ENCODE results near the gene MZT2B. TPM values are rescaled to one million over a fixed set of nuclear protein-coding genes. Genes with fewer than 3 reads are reported as not detected.
"Not testable (repeated sequence)": the region's sequence is repeated elsewhere in the genome, so short reads cannot be mapped to it uniquely, and the experiment has no call there.

Gene MZT2B
- total RNA-seq, 1 experiment from 2014 or later, result 268 TPM

- not testable (repeated sequence) for H3K4me3 ChIP-seq (ENCODE audit: insufficient read depth, low read depth, low read length); H3K27me3 ChIP-seq (ENCODE audit: control insufficient read depth, insufficient read depth, low read length); H3K36me3 ChIP-seq (replicated peaks; ENCODE audit: control insufficient read depth, insufficient read depth, low read length); DNase-seq
These were observed 24.1 kb upstream of the MZT2B start for GRCh38 chr2:130157825-130158514.

- Histone ChIP-seq H3K36me3 (replicated peaks; ENCODE audit: control insufficient read depth, insufficient read depth, low read length) (peaks cover 6% of the 10 kb centered on the region), H3K27me3 (ENCODE audit: control insufficient read depth, insufficient read depth, low read length) (no peaks in the 10 kb centered on the region), H3K4me3 (ENCODE audit: insufficient read depth, low read depth, low read length) (no peak overlapping the region)
- DNase-seq, result no peak
These were observed 23.4 kb upstream of the MZT2B start for GRCh38 chr2:130158631-130159030.

- H3K36me3 ChIP-seq (replicated peaks; ENCODE audit: control insufficient read depth, insufficient read depth, low read length), result peaks cover 11% of the 10 kb centered on the region
- H3K4me3 ChIP-seq (ENCODE audit: insufficient read depth, low read depth, low read length); DNase-seq; H3K27me3 ChIP-seq (ENCODE audit: control insufficient read depth, insufficient read depth, low read length): not testable (repeated sequence)
These were observed 22.7 kb upstream of the MZT2B start for GRCh38 chr2:130159376-130159775.

DNA sequence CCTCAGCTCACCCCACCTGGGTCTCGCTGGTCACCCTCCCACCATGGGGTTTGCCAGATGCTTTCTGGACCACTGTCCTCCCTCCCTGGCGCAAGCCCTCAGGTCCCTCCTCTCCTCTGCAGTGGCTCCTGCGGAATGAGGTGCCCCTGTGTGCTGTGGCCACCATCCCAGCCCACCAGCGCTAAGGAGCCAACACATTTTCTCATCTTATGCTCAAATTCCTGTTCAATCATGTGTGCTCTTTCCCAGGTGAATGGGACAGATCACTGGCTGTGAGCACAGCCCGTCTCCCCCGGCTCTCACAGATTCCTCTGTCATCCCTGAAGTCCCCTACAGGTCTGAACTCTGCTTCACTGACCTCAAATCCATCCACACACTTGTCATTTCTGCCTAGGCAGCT, 21.9 kb upstream of the MZT2B start:
- peak; percentile 11 for DNase-seq

GRCh38 chr2:130160838-130161705, 21.0 kb upstream of the MZT2B start:
- not testable (repeated sequence) for H3K4me3 ChIP-seq (ENCODE audit: insufficient read depth, low read depth, low read length); H3K36me3 ChIP-seq (replicated peaks; ENCODE audit: control insufficient read depth, insufficient read depth, low read length); H3K27me3 ChIP-seq (ENCODE audit: control insufficient read depth, insufficient read depth, low read length)
- peak; percentile 52 for DNase-seq

More for the DNA sequence above, 21.9 kb upstream of the MZT2B start:
- Histone ChIP-seq H3K4me3 (ENCODE audit: insufficient read depth, low read depth, low read length) (no peak overlapping the region), H3K27me3 (ENCODE audit: control insufficient read depth, insufficient read depth, low read length) (no peaks in the 10 kb centered on the region), H3K36me3 (replicated peaks; ENCODE audit: control insufficient read depth, insufficient read depth, low read length) (peaks cover 9% of the 10 kb centered on the region)

- DNase-seq, result peak; percentile 8
- not testable (repeated sequence) for H3K27me3 ChIP-seq (ENCODE audit: control insufficient read depth, insufficient read depth, low read length); H3K4me3 ChIP-seq (ENCODE audit: insufficient read depth, low read depth, low read length)
- H3K36me3 ChIP-seq (replicated peaks; ENCODE audit: control insufficient read depth, insufficient read depth, low read length), result peaks cover 14% of the 10 kb centered on the region
These were observed 19.6 kb upstream of the MZT2B start for GRCh38 chr2:130162486-130162885.

DNA sequence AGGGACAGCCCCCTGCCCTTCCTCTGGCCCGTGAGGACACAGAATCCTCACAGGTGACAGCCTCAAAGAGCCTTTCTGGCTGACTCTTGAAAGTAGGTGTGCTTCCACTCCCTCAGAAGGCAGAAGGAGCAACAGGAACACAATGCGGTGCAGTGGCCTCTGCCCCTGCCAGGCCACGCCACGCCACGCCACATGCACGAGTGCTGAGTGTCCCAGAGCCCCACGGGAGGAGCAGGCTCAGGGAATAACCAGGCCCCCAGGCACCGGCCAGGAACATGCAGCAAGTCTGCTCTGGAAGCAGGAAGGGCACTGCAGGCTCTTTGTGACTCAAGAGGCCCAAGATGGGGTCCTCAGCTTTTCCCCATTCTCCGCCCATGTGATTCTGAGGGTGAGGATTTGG, 19.1 kb upstream of the MZT2B start:
- Histone ChIP-seq H3K36me3 (replicated peaks; ENCODE audit: control insufficient read depth, insufficient read depth, low read length) (peaks cover 18% of the 10 kb centered on the region), H3K27me3 (ENCODE audit: control insufficient read depth, insufficient read depth, low read length) (no peaks in the 10 kb centered on the region), H3K4me3 (ENCODE audit: insufficient read depth, low read depth, low read length) (no peak overlapping the region)
- peak; percentile 13 for DNase-seq

GRCh38 chr2:130165293-130166016, 16.6 kb upstream of the MZT2B start:
- DNase-seq, result no peak
- peaks cover 20% of the 10 kb centered on the region for H3K36me3 ChIP-seq (replicated peaks; ENCODE audit: control insufficient read depth, insufficient read depth, low read length)
- H3K4me3 ChIP-seq (ENCODE audit: insufficient read depth, low read depth, low read length), result no peak overlapping the region
- H3K27me3 ChIP-seq (ENCODE audit: control insufficient read depth, insufficient read depth, low read length), result no peaks in the 10 kb centered on the region

- not testable (repeated sequence) for DNase-seq; H3K4me3 ChIP-seq (ENCODE audit: insufficient read depth, low read depth, low read length); H3K27me3 ChIP-seq (ENCODE audit: control insufficient read depth, insufficient read depth, low read length)
- H3K36me3 ChIP-seq (replicated peaks; ENCODE audit: control insufficient read depth, insufficient read depth, low read length), result peaks cover 21% of the 10 kb centered on the region
These were observed 15.5 kb upstream of the MZT2B start for GRCh38 chr2:130166611-130167010.

DNA sequence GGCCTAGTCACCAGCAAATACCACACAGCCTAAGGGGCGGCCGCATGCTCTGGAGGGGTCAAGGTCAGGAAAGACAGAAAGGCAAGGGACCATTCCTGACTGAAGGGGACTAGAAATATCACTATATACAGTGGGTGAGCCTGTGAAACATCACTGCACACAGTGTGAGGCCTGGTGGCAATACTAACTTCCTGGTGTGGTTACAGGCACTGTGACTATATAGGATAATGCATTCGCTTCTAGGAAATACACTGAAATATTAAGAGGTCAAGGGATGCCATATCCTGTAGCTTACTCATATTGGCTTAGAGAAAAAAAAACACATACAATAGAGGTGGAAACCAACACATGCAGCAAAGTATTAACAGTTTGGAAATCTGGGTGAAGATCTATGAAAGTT, 12.9 kb upstream of the MZT2B start:
- peaks cover 23% of the 10 kb centered on the region for H3K36me3 ChIP-seq (replicated peaks; ENCODE audit: control insufficient read depth, insufficient read depth, low read length)
- DNase-seq; H3K27me3 ChIP-seq (ENCODE audit: control insufficient read depth, insufficient read depth, low read length); H3K4me3 ChIP-seq (ENCODE audit: insufficient read depth, low read depth, low read length): not testable (repeated sequence)

DNA sequence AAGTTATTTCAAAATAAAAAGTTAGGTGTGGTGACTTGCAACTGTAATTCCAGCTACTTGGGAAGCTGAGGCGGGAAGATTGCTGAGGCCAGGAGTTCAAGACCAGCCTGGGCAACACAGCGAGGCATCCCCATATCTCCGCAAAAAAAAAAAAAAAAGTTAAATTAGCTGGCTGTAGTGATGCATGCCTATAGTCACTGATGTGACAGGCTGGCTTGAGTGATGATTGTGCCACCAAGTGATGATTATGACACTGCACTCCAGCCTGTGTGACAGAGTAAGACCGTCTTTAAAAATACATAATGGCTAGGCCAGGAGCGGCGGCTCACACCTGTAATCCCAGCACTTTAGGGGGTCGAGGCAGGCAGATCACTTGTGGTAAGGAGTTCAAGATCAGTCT, 12.2 kb upstream of the MZT2B start:
- peaks cover 24% of the 10 kb centered on the region for H3K36me3 ChIP-seq (replicated peaks; ENCODE audit: control insufficient read depth, insufficient read depth, low read length)
- DNase-seq, result no peak
- H3K4me3 ChIP-seq (ENCODE audit: insufficient read depth, low read depth, low read length), result no peak overlapping the region
- H3K27me3 ChIP-seq (ENCODE audit: control insufficient read depth, insufficient read depth, low read length), result no peaks in the 10 kb centered on the region

- peaks cover 13% of the 10 kb centered on the region for H3K36me3 ChIP-seq (replicated peaks; ENCODE audit: control insufficient read depth, insufficient read depth, low read length)
- not testable (repeated sequence) for DNase-seq; H3K27me3 ChIP-seq (ENCODE audit: control insufficient read depth, insufficient read depth, low read length); H3K4me3 ChIP-seq (ENCODE audit: insufficient read depth, low read depth, low read length)
These were observed 7.2 kb upstream of the MZT2B start for GRCh38 chr2:130174866-130175265.

- peak overlapping the region; percentile 95 for H3K4me3 ChIP-seq (ENCODE audit: insufficient read depth, low read depth, low read length)
- H3K27me3 ChIP-seq (ENCODE audit: control insufficient read depth, insufficient read depth, low read length); H3K36me3 ChIP-seq (replicated peaks; ENCODE audit: control insufficient read depth, insufficient read depth, low read length): not testable (repeated sequence)
- DNase-seq, result peak; percentile 22
These were observed 1.4 kb upstream of the MZT2B start for GRCh38 chr2:130180404-130181324.
